GM19395 (cell line): ENCODE data around the gene PEX26.

ENCODE experiments used
- ATAC-seq: cut with Tn5 transposase; IDR thresholded peaks from one replicate; pipeline ENCODE4 v1.9.1; 2021; ENCODE audit warnings: mild to moderate bottlenecking, moderate library complexity; ENCODE audit not compliant: unreplicated experiment

Gene PEX26

GRCh38 chr22:18152519-18152918 is 74.7 kb downstream of the PEX26 start:
- ATAC-seq, result no peak

- no peak for ATAC-seq
Observed at GRCh38 chr22:18154821-18155390, 77.1 kb downstream of the PEX26 start.
